ENCODE data around the gene DVL1.

Gene DVL1

GRCh38 chr1:1312450-1313314, 36.5 kb downstream of the DVL1 start:
- no peak for DNase-seq (ENCODE audit: low read depth)
- H3K4me3 ChIP-seq (ENCODE audit: low read depth, low read length): no peak overlapping the region
- TF ChIP-seq POLR2A (IDR thresholded peaks at IDR 0.05; ENCODE audit: extremely low read depth, insufficient read length): no peak
- no peak for TF ChIP-seq MYC (IDR thresholded peaks at IDR 0.05; ENCODE audit: low read depth, low read length)
- no peak for TF ChIP-seq CTCF (IDR thresholded peaks at IDR 0.05; ENCODE audit: low read depth, low read length)
- no peak for TF ChIP-seq MAX (IDR thresholded peaks at IDR 0.05; ENCODE audit: low read depth, low read length)

GRCh38 chr1:1311107-1312104, 37.8 kb downstream of the DVL1 start:
- H3K4me3 ChIP-seq (ENCODE audit: low read depth, low read length): no peak overlapping the region
- DNase-seq (ENCODE audit: low read depth): no peak
- TF ChIP-seq POLR2A (IDR thresholded peaks at IDR 0.05; ENCODE audit: extremely low read depth, insufficient read length) (no peak), MAX (IDR thresholded peaks at IDR 0.05; ENCODE audit: low read depth, low read length) (no peak), CTCF (IDR thresholded peaks at IDR 0.05; ENCODE audit: low read depth, low read length) (no peak), MYC (IDR thresholded peaks at IDR 0.05; ENCODE audit: low read depth, low read length) (no peak)

GRCh38 chr1:1310476-1311053, 38.7 kb downstream of the DVL1 start:
- no peak for DNase-seq (ENCODE audit: low read depth)
- TF ChIP-seq CTCF (IDR thresholded peaks at IDR 0.05; ENCODE audit: low read depth, low read length): no peak
- H3K4me3 ChIP-seq (ENCODE audit: low read depth, low read length): no peak overlapping the region

- H3K4me3 ChIP-seq (ENCODE audit: low read depth, low read length): no peak overlapping the region
- TF ChIP-seq MYC (IDR thresholded peaks at IDR 0.05; ENCODE audit: low read depth, low read length) (no peak), CTCF (IDR thresholded peaks at IDR 0.05; ENCODE audit: low read depth, low read length) (no peak), MAX (IDR thresholded peaks at IDR 0.05; ENCODE audit: low read depth, low read length) (no peak), POLR2A (IDR thresholded peaks at IDR 0.05; ENCODE audit: extremely low read depth, insufficient read length) (no peak)
- DNase-seq (ENCODE audit: low read depth): no peak
These were observed 39.2 kb downstream of the DVL1 start for GRCh38 chr1:1310109-1310385.

- no peak for TF ChIP-seq MYC (IDR thresholded peaks at IDR 0.05; ENCODE audit: low read depth, low read length)
- no peak for TF ChIP-seq POLR2A (IDR thresholded peaks at IDR 0.05; ENCODE audit: extremely low read depth, insufficient read length)
- TF ChIP-seq MAX (IDR thresholded peaks at IDR 0.05; ENCODE audit: low read depth, low read length): no peak
- TF ChIP-seq CTCF (IDR thresholded peaks at IDR 0.05; ENCODE audit: low read depth, low read length): no peak
- H3K4me3 ChIP-seq (ENCODE audit: low read depth, low read length): peak overlapping the region; percentile 61
- DNase-seq (ENCODE audit: low read depth): peak; percentile 51
These were observed 39.7 kb downstream of the DVL1 start for GRCh38 chr1:1309251-1310108.

Data from NB4 (cell line).